Measurements from ENCODE around the gene UBASH3B.
"Not testable (repeated sequence)": the region's sequence is repeated elsewhere in the genome, so short reads cannot be mapped to it uniquely, and the experiment has no call there.

UBASH3B gene

DNA sequence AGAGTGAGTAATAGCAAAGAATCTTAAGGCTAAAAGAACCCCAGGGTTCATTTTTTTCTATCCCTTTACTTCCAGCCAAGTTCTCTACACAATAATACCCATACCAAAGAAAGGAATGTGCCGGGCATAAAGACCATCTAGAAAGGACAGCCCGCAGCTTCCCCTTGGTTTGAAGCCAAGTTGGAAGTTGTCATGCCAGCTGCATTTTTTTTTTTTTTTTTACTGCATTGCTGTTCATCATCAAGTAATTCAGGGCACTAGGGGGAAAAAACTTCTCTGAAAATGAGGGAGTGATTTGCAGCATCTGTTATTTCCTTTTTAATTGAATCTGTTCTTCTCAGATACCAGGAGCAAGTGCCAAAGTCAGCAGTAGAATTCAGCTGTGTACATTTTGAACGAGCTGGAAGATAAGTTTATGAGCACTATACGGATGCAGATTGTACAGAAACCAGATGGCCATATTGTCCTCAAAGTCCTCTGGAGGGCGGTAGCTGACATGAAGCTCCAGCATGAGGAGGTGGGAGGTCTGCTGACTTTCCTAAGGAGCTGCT is 56.4 kb downstream of the UBASH3B start:
- DNase-seq = peak; percentile 39

- no peak for DNase-seq
These were observed 58.5 kb downstream of the UBASH3B start for GRCh38 chr11:122714004-122714403.

- no peak for DNase-seq
These were observed 59.0 kb downstream of the UBASH3B start for GRCh38 chr11:122714484-122714883.

DNA sequence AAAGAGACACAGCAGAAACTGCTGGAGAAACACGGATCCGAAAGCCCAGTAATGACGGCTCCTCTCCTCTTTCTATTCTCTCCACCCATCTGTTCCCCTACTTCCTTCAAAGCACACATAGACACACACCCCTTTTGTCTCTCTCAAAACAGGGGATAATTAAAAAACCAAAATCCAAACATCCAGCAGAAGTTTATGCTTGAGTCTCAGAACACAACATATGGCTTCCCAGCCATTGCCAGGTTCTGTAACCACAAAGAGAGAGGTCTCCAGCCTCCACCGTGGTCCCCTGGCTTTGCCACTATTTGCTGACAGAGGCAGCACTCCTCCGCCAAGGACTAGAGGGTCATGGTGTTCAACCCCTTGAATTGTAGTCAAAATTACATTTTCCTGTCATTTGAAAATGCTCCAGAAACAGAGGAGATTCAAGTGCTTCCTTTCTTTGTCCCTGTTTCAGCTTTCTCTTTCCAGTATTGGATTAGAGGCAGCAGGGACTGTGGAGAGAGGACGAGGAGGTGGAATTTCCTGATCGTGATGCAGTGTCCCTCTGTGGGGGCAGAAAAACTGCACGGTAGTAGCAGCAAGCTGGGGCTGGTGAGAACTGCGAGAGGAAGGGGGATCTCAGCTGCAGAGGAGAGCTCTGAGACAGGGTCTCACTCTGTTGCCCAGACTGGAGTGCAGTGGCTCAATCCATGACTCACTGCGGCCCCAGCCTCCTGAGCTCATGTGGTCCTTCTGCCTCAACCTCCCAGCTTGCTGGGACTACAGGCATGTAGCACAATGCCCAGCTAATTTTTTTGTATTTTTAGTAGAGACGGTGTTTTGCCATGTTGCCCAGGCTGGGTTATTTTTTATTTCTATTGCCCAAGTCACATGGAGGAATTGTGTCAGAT is 60.3 kb downstream of the UBASH3B start:
- DNase-seq = no peak

- no peak for DNase-seq
These were observed 61.8 kb downstream of the UBASH3B start for GRCh38 chr11:122717264-122717867.

GRCh38 chr11:122720107-122720881 is 64.8 kb downstream of the UBASH3B start:
- no peak for DNase-seq

- no peak for DNase-seq
These were observed 65.9 kb downstream of the UBASH3B start for GRCh38 chr11:122721201-122721963.

- DNase-seq = no peak
These were observed 66.4 kb downstream of the UBASH3B start for GRCh38 chr11:122721964-122722266.

DNA sequence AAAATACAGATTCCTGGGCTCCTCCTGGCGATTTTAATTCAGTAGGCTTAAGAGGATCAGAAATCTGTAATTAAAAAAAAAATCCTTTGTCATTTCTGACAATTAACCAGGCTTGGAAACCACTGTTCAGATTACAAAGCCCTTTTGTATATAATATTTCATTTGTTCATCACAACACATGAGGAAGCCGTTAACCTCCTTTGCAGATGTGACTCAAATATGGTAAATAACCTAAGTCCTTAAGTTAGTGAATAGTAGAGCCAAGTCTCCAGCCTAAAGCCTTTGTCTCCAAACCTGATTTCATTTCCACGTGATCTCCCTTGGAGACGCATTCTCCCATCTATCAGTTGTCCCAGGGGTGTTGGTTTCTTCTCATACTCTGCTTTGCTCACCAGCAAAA is 67.6 kb downstream of the UBASH3B start:
- no peak for DNase-seq

GRCh38 chr11:122723576-122723975 is 68.1 kb downstream of the UBASH3B start:
- no peak for DNase-seq

DNA sequence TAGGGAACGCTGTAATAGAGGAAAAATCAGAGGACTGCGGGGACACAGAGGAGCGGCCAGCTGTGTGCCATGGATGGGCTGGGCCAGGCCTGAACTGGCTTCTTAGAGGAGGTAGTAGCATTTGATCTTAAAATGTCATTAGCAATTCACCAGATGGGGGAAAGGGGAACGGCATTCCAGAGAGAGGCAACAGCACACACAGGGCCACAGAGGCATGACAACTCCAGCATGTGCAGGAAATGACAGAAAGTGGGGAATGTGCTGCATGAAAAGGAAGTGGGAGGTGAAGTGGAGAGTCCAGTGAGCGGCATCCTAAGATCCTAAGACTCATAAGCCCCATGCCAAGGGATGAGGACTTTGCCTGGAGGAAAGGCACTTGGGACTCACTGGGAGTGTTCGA is 69.0 kb downstream of the UBASH3B start:
- no peak for DNase-seq

- DNase-seq = no peak
These were observed 70.5 kb downstream of the UBASH3B start for GRCh38 chr11:122726028-122726427.

GRCh38 chr11:122727101-122727929 is 71.8 kb downstream of the UBASH3B start:
- no peak for DNase-seq

GRCh38 chr11:122728561-122728960 is 73.0 kb downstream of the UBASH3B start:
- no peak for DNase-seq

DNA sequence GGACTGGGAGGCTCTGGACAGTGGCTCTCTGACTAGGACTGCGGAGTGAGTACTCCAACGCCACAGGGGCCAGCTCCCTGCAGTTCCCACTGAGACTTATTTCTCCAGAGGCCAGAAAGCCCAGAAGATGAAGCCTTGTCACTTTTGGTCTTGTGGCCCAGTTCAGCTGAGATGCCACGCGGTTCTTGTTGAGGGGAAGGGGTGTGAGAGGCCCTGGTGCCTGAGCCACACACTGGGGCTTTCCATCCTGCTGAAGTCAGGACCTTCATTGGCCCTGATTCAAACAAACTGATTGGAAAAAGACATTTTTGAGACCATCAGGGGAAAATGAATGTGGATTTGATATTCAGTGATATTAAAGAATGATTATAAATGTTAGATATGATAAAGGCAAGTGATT is 73.6 kb downstream of the UBASH3B start:
- DNase-seq = no peak

DNA sequence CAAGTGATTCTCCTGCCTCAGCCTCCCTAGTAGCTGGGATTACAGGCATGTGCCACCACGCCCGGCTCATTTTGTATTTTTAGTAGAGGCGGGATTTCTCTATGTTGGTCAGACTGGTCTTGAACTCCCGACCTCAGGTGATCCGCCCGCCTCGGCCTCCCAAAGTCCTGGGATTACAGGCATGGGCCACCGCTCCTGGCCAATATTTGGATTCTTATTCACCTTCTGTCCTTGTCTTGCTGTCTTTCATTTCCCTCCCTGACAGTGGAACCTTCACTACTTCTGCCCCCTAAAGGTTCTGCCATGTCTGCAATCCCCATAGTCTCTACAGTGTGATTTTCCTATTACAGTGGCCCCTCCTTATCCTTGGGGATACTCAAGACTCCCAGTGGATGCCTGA is 75.2 kb downstream of the UBASH3B start:
- not testable (repeated sequence) for DNase-seq

DNA sequence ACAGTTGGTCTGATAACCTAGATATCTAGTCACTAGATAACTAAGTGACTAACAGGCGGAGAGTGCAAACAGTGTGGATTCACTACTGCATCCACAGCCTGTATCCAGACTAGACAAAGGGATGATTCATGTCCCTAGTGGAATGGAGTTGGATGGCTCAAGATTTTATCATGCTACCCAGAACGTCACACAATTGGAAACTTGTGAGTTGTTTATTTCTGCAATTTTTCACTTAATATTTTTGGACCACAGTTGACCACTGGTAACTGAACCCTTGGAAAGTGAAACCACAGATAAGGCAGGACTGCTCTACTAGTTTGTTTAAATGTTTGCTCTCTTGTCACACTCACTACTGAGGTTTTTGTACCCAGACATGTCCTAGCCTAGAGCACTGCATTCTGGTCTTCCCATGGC is 76.0 kb downstream of the UBASH3B start:
- DNase-seq = no peak

- no peak for DNase-seq
These were observed 77.1 kb downstream of the UBASH3B start for GRCh38 chr11:122732342-122733315.

DNA sequence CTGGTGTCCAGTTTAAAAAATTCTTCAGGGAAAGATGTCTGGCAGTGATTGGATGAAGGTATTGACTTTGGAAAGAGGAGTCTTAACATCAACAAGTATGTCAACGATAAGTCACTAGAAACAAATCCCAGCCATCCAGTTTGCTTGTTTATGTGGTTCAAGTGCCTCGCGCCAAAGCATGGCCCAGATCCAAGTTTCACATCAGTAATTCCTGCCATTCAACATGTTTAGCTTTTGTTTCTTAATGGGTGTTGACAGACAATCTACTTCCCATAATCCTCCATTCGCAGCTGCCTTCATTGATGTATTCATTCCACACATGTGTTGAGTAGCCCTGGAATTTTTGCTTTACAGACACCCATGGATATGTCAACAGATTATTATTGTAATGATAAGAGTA is 77.8 kb downstream of the UBASH3B start:
- peak; percentile 91 for DNase-seq

GRCh38 chr11:122734848-122735496 is 79.5 kb downstream of the UBASH3B start:
- DNase-seq = no peak

Measured in NCI-H1092 treated with DMSO at 0.1 percent for 48 hours (cell line).